HEK293 (cell line): ENCODE results near the gene KLB.

Experiments used
- CTCF ChIA-PET: fragments of 350-600 bp; formaldehyde crosslinking; extraction: SDS; loops from one replicate; lab custom pipeline; 2021; ENCODE audit warnings: antibody characterized with exemption; lab: Yijun Ruan, JAX
- POLR2A ChIA-PET: fragments of 300-600 bp; formaldehyde crosslinking; extraction: SDS; loops from one replicate; lab custom pipeline; 2020; ENCODE audit warnings: antibody characterized with exemption, inconsistent platforms; lab: Yijun Ruan, JAX
- H3K27ac ChIP-seq: fragments of 200-500 bp; sonication (Bioruptor generic); 2 replicates; pipeline ENCODE4 v1.5.1; 2014; ENCODE audit warnings: low read depth, low read length, control low read depth, inconsistent platforms; ENCODE audit errors: extremely low read depth
- H3K36me3 ChIP-seq, 2 experiments: fragments of 200-500 bp in 1 of 2; sonication (Bioruptor generic) in 1 of 2; 1 replicate in 1 of 2; 2 replicates in 1 of 2; pipeline ENCODE4 v1.5.1; 2014 to 2017; ENCODE audit warnings: inconsistent platforms in 2 of 2, low read length in 2 of 2; ENCODE audit not compliant: control insufficient read depth in 2 of 2, insufficient read depth in 1 of 2
- H3K4me1 ChIP-seq: fragments of 200-500 bp; sonication (Bioruptor generic); 2 replicates; pipeline ENCODE4 v1.5.1; 2014; ENCODE audit warnings: mild to moderate bottlenecking, low read length, inconsistent platforms; ENCODE audit not compliant: control insufficient read depth, insufficient read depth
- H3K4me3 ChIP-seq: 2 replicates; pipeline ENCODE4 v1.5.1; 2011; ENCODE audit warnings: low read depth, mild to moderate bottlenecking, control low read depth, low read length, moderate library complexity
- H3K9me3 ChIP-seq: fragments of 200-500 bp; sonication (Bioruptor generic); 2 replicates; pipeline ENCODE4 v1.5.1; 2014; ENCODE audit warnings: low read depth, low read length, inconsistent platforms; ENCODE audit not compliant: control insufficient read depth, insufficient read depth
- BCL11A ChIP-seq: fragments of 450-650 bp; formaldehyde crosslinking; IDR thresholded peaks from 2 replicates; pipeline ENCODE4 v1.5.1; 2016; ENCODE audit warnings: low read depth, missing biosample characterization, missing genetic modification characterization
- GLIS1 ChIP-seq: fragments of 450-650 bp; formaldehyde crosslinking; IDR thresholded peaks from 2 replicates; pipeline ENCODE4 v1.5.1; 2016; ENCODE audit warnings: missing biosample characterization, missing genetic modification characterization
- KLF1 ChIP-seq: fragments of 450-650 bp; formaldehyde crosslinking; IDR thresholded peaks from 2 replicates; pipeline ENCODE4 v1.5.1; 2016; ENCODE audit warnings: missing biosample characterization, missing genetic modification characterization
- KLF10 ChIP-seq: fragments of 450-650 bp; IDR thresholded peaks from 2 replicates; pipeline ENCODE4 v1.5.1; 2018; ENCODE audit warnings: missing biosample characterization, mild to moderate bottlenecking, missing genetic modification characterization
- MEIS1 ChIP-seq: sonication (generic); formaldehyde crosslinking; IDR thresholded peaks from 2 replicates; pipeline ENCODE4 v1.8.1; 2022; ENCODE audit warnings: missing genetic modification reagents, mild to moderate bottlenecking, borderline replicate concordance
- MZF1 ChIP-seq: fragments of 450-650 bp; formaldehyde crosslinking; IDR thresholded peaks from 2 replicates; pipeline ENCODE4 v1.5.1; 2017; ENCODE audit warnings: missing biosample characterization, missing genetic modification characterization, borderline replicate concordance
- SCRT2 ChIP-seq: fragments of 450-650 bp; formaldehyde crosslinking; IDR thresholded peaks from 2 replicates; pipeline ENCODE4 v1.5.1; 2016; ENCODE audit warnings: missing biosample characterization, missing genetic modification characterization
- SP2 ChIP-seq: fragments of 450-650 bp; formaldehyde crosslinking; IDR thresholded peaks from 2 replicates; pipeline ENCODE4 v1.5.1; 2016; ENCODE audit warnings: missing biosample characterization, missing genetic modification characterization
- YY2 ChIP-seq: fragments of 450-650 bp; formaldehyde crosslinking; IDR thresholded peaks from 2 replicates; pipeline ENCODE4 v1.5.1; 2016; ENCODE audit warnings: missing biosample characterization, missing genetic modification characterization
- ZBTB20 ChIP-seq: fragments of 450-650 bp; formaldehyde crosslinking; IDR thresholded peaks from 2 replicates; pipeline ENCODE4 v1.5.1; 2016; ENCODE audit warnings: missing biosample characterization, missing genetic modification characterization
- ZNF202 ChIP-seq: fragments of 450-650 bp; formaldehyde crosslinking; IDR thresholded peaks from 2 replicates; pipeline ENCODE4 v1.5.1; 2016; ENCODE audit warnings: missing biosample characterization, missing genetic modification characterization, borderline replicate concordance
- ZNF211 ChIP-seq: fragments of 450-650 bp; formaldehyde crosslinking; IDR thresholded peaks from 2 replicates; pipeline ENCODE4 v1.5.1; 2016; ENCODE audit warnings: low read depth, missing biosample characterization, missing genetic modification characterization
- ZNF354C ChIP-seq: fragments of 450-650 bp; formaldehyde crosslinking; IDR thresholded peaks from 2 replicates; pipeline ENCODE4 v1.5.1; 2016; ENCODE audit warnings: missing biosample characterization, missing genetic modification characterization, low read depth, borderline replicate concordance
- ZNF433 ChIP-seq: fragments of 450-650 bp; formaldehyde crosslinking; IDR thresholded peaks from 2 replicates; pipeline ENCODE4 v1.5.1; 2016; ENCODE audit warnings: missing biosample characterization, missing genetic modification characterization, low read depth
- ZNF501 ChIP-seq: fragments of 450-650 bp; formaldehyde crosslinking; IDR thresholded peaks from 2 replicates; pipeline ENCODE4 v1.5.1; 2016; ENCODE audit warnings: missing biosample characterization, missing genetic modification characterization
- TF ChIP-seq, protein P1 (sequence below): fragments of 450-650 bp; formaldehyde crosslinking; IDR thresholded peaks from 2 replicates; pipeline ENCODE4 v1.5.1; 2016; ENCODE audit warnings: missing biosample characterization, missing genetic modification characterization, borderline replicate concordance
- TF ChIP-seq, protein P2 (sequence below): fragments of 450-650 bp; formaldehyde crosslinking; IDR thresholded peaks from 2 replicates; pipeline ENCODE4 v1.5.1; 2016; ENCODE audit warnings: missing biosample characterization, missing genetic modification characterization
- TF ChIP-seq, protein P3 (sequence below): fragments of 450-650 bp; formaldehyde crosslinking; IDR thresholded peaks from 2 replicates; pipeline ENCODE4 v1.5.1; 2016; ENCODE audit warnings: missing biosample characterization, missing genetic modification characterization, borderline replicate concordance

Gene KLB

DNA sequence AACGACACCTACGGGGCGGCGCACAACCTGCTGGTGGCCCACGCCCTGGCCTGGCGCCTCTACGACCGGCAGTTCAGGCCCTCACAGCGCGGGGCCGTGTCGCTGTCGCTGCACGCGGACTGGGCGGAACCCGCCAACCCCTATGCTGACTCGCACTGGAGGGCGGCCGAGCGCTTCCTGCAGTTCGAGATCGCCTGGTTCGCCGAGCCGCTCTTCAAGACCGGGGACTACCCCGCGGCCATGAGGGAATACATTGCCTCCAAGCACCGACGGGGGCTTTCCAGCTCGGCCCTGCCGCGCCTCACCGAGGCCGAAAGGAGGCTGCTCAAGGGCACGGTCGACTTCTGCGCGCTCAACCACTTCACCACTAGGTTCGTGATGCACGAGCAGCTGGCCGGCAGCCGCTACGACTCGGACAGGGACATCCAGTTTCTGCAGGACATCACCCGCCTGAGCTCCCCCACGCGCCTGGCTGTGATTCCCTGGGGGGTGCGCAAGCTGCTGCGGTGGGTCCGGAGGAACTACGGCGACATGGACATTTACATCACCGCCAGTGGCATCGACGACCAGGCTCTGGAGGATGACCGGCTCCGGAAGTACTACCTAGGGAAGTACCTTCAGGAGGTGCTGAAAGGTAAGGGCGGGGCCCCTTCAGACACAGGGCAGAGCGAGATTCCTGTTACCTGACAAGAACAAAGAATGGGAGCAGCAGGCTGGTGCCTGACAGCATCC lies 40.3 kb downstream of the KLB start:
- Histone ChIP-seq H3K36me3 (peaks cover 0 to 47% of the 10 kb centered on the region in 2 experiments; a peak in 1 of 3 replicates), H3K4me3 (no peak overlapping the region), H3K4me1 (no peaks in the 10 kb centered on the region), H3K9me3 (no peaks in the 10 kb centered on the region), H3K27ac (no peak overlapping the region)
- TF ChIP-seq ZNF202 (peak; percentile 73), MZF1 (no peak), SP2 (no peak)
- ChIA-PET CTCF (no interaction called here), POLR2A (interaction anchor here (0.6 to 1.1 kb wide), 2 partner anchors 11 to 14 kb away, joined by 3 read pairs; partner anchors contain the start of gene RPL9)

DNA sequence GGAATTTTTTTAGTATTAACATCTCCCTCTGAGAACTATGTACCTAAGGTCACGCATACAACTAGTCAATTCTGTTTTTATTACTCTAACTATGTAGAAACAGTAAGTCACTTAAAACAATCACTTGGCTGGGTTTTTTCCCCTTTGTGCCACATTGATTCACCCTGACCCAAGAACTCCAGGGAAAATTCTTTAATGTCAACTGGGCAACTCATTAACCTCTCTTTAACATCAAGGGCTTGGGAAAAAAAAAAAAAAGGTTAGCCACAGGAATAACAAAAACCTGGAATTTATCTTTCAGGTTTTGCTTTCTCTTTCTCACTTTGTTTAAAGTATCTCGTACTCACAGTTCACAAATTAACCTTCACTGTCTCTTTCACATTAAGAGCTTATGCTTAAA lies 43.9 kb downstream of the KLB start:
- POLR2A ChIA-PET, result interaction anchor here (0.7 kb wide), 1 partner anchor 84 kb away, joined by 4 read pairs; the partner anchor contains the start of gene RFC1
- no peaks in the 10 kb centered on the region for H3K4me1 ChIP-seq
- no peaks in the 10 kb centered on the region for H3K9me3 ChIP-seq
- no peak overlapping the region for H3K4me3 ChIP-seq
- no peak overlapping the region for H3K27ac ChIP-seq
- TF ChIP-seq ZNF433 (tag by site-specific recombination), result no peak
- no peak for TF ChIP-seq ZNF501 (tag by site-specific recombination)
- TF ChIP-seq MEIS1 (CRISPR knock-in tag), result no peak
- TF ChIP-seq, protein P1, sequence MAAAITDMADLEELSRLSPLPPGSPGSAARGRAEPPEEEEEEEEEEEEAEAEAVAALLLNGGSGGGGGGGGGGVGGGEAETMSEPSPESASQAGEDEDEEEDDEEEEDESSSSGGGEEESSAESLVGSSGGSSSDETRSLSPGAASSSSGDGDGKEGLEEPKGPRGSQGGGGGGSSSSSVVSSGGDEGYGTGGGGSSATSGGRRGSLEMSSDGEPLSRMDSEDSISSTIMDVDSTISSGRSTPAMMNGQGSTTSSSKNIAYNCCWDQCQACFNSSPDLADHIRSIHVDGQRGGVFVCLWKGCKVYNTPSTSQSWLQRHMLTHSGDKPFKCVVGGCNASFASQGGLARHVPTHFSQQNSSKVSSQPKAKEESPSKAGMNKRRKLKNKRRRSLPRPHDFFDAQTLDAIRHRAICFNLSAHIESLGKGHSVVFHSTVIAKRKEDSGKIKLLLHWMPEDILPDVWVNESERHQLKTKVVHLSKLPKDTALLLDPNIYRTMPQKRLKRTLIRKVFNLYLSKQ (tag by site-specific recombination), result no peak
- no peak for TF ChIP-seq ZBTB20 (tag by site-specific recombination)
- TF ChIP-seq ZNF354C (tag by site-specific recombination), result no peak
- no peak for TF ChIP-seq KLF1 (tag by site-specific recombination)
- no peak for TF ChIP-seq BCL11A (tag by site-specific recombination)
- CTCF ChIA-PET, result no interaction called here
- peaks cover 18 to 83% of the 10 kb centered on the region in 2 experiments; a peak in 2 of 3 replicates for H3K36me3 ChIP-seq

DNA sequence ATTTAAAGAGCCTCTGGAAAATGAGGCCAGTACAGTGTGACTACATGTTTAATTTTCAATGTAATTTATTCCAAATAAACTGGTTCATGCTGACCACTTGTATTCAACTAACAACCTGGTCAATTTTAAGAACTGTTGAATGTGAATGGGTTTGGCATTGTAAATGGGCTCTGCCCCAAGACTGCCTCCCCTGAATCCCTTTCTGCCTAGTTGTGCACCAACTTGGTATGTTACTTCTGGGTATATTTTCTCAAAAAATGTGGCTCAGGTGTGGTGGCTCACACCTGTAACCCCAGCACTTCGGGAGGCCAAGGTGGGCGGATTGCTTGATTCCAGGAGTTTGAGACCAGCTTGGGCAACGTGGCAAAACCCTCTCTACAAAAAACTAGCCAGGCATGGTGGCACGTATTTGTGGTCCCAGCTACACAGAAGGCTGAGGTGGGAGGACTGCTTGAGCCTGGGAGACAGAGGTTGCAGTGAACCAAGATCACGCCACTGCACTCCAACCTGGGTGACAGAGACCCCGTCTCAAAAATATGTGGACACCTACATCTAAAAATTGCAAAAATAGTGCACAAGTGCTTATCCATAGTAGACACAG lies 44.8 kb downstream of the KLB start:
- Histone ChIP-seq H3K4me3 (no peak overlapping the region), H3K4me1 (no peaks in the 10 kb centered on the region), H3K27ac (no peak overlapping the region), H3K9me3 (no peaks in the 10 kb centered on the region), H3K36me3 (peaks cover 20 to 92% of the 10 kb centered on the region in 2 experiments; a peak in 2 of 3 replicates)
- TF ChIP-seq YY2 (tag by site-specific recombination) (no peak), SCRT2 (peak; percentile 37; the same call in 1 of the 2 replicates)
- ChIA-PET CTCF (no interaction called here), POLR2A (interaction anchor here (0.7 kb wide), 1 partner anchor 85 kb away, joined by 4 read pairs; the partner anchor contains the start of gene RFC1)

GRCh38 chr4:39452153-39452859 lies 45.6 kb downstream of the KLB start:
- POLR2A ChIA-PET, result no interaction called here
- no peak overlapping the region for H3K27ac ChIP-seq
- H3K4me1 ChIP-seq, result no peaks in the 10 kb centered on the region
- CTCF ChIA-PET, result no interaction called here
- H3K36me3 ChIP-seq, result peaks cover 23 to 94% of the 10 kb centered on the region in 2 experiments; a peak in 2 of 3 replicates
- no peaks in the 10 kb centered on the region for H3K9me3 ChIP-seq
- H3K4me3 ChIP-seq, result no peak overlapping the region
- no peak for TF ChIP-seq ZNF211 (tag by site-specific recombination)
- TF ChIP-seq, protein P2, sequence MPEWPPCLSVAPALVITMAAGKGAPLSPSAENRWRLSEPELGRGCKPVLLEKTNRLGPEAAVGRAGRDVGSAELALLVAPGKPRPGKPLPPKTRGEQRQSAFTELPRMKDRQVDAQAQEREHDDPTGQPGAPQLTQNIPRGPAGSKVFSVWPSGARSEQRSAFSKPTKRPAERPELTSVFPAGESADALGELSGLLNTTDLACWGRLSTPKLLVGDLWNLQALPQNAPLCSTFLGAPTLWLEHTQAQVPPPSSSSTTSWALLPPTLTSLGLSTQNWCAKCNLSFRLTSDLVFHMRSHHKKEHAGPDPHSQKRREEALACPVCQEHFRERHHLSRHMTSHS (tag by site-specific recombination), result no peak
- TF ChIP-seq KLF10 (tag by site-specific recombination), result no peak
- no peak for TF ChIP-seq GLIS1 (tag by site-specific recombination)
- TF ChIP-seq, protein P3, sequence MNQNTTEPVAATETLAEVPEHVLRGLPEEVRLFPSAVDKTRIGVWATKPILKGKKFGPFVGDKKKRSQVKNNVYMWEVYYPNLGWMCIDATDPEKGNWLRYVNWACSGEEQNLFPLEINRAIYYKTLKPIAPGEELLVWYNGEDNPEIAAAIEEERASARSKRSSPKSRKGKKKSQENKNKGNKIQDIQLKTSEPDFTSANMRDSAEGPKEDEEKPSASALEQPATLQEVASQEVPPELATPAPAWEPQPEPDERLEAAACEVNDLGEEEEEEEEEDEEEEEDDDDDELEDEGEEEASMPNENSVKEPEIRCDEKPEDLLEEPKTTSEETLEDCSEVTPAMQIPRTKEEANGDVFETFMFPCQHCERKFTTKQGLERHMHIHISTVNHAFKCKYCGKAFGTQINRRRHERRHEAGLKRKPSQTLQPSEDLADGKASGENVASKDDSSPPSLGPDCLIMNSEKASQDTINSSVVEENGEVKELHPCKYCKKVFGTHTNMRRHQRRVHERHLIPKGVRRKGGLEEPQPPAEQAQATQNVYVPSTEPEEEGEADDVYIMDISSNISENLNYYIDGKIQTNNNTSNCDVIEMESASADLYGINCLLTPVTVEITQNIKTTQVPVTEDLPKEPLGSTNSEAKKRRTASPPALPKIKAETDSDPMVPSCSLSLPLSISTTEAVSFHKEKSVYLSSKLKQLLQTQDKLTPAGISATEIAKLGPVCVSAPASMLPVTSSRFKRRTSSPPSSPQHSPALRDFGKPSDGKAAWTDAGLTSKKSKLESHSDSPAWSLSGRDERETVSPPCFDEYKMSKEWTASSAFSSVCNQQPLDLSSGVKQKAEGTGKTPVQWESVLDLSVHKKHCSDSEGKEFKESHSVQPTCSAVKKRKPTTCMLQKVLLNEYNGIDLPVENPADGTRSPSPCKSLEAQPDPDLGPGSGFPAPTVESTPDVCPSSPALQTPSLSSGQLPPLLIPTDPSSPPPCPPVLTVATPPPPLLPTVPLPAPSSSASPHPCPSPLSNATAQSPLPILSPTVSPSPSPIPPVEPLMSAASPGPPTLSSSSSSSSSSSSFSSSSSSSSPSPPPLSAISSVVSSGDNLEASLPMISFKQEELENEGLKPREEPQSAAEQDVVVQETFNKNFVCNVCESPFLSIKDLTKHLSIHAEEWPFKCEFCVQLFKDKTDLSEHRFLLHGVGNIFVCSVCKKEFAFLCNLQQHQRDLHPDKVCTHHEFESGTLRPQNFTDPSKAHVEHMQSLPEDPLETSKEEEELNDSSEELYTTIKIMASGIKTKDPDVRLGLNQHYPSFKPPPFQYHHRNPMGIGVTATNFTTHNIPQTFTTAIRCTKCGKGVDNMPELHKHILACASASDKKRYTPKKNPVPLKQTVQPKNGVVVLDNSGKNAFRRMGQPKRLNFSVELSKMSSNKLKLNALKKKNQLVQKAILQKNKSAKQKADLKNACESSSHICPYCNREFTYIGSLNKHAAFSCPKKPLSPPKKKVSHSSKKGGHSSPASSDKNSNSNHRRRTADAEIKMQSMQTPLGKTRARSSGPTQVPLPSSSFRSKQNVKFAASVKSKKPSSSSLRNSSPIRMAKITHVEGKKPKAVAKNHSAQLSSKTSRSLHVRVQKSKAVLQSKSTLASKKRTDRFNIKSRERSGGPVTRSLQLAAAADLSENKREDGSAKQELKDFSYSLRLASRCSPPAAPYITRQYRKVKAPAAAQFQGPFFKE, result no peak
